DOHH2 (cell line): ENCODE data around the gene KRT15.

Experiments
- H3F3A ChIP-seq: fragments of 200-600 bp; sonication (generic), shearing (Covaris generic); 2 replicates; pipeline ENCODE4 v1.6.0; 2016; ENCODE audit warnings: antibody characterized with exemption, mild to moderate bottlenecking; ENCODE audit not compliant: control insufficient read depth, insufficient read depth
- H3K27ac ChIP-seq: fragments of 200-600 bp; sonication (generic); 2 replicates; pipeline ENCODE4 v1.5.1; 2014; ENCODE audit warnings: low read depth, mild to moderate bottlenecking, low read length, moderate library complexity
- H3K27me3 ChIP-seq: fragments of 200-600 bp; sonication (generic); 2 replicates; pipeline ENCODE4 v1.6.1; 2014; ENCODE audit warnings: mild to moderate bottlenecking, low read length, mixed read lengths; ENCODE audit not compliant: control insufficient read depth
- H3K36me3 ChIP-seq: fragments of 200-600 bp; sonication (generic); 2 replicates; pipeline ENCODE4 v1.6.1; 2014; ENCODE audit warnings: mild to moderate bottlenecking, low read length, moderate library complexity, mixed read lengths; ENCODE audit not compliant: control insufficient read depth
- H3K4me1 ChIP-seq: fragments of 200-600 bp; sonication (generic); 2 replicates; pipeline ENCODE4 v1.6.1; 2014; ENCODE audit warnings: mild to moderate bottlenecking, low read length, mixed read lengths; ENCODE audit not compliant: control insufficient read depth
- H3K4me2 ChIP-seq: fragments of 200-600 bp; sonication (generic); 2 replicates; pipeline ENCODE4 v1.6.0; 2014; ENCODE audit warnings: mild to moderate bottlenecking, low read length, moderate library complexity
- H3K4me3 ChIP-seq: fragments of 200-600 bp; sonication (generic); 2 replicates; pipeline ENCODE4 v1.5.1; 2014; ENCODE audit warnings: mild to moderate bottlenecking, low read length, mixed read lengths
- H3K79me2 ChIP-seq: fragments of 200-600 bp; sonication (generic); 2 replicates; pipeline ENCODE4 v1.6.1; 2014; ENCODE audit warnings: mild to moderate bottlenecking, low read length, mixed read lengths; ENCODE audit not compliant: control insufficient read depth
- H3K9me2 ChIP-seq: fragments of 200-600 bp; sonication (generic); replicated peaks from 2 replicates; pipeline ENCODE4 v1.6.1; 2014; ENCODE audit warnings: mild to moderate bottlenecking, low read length, mixed read lengths; ENCODE audit not compliant: control insufficient read depth
- H3K9me3 ChIP-seq: fragments of 200-600 bp; sonication (generic); 2 replicates; pipeline ENCODE4 v1.6.1; 2014; ENCODE audit warnings: antibody characterized with exemption, low read length, mixed read lengths; ENCODE audit not compliant: control insufficient read depth, insufficient read depth
- H4K20me1 ChIP-seq: fragments of 200-600 bp; sonication (generic); 2 replicates; pipeline ENCODE4 v1.6.0; 2014; ENCODE audit warnings: low read depth, mild to moderate bottlenecking, antibody characterized with exemption, low read length, moderate library complexity; ENCODE audit not compliant: control insufficient read depth, insufficient read depth
- CTCF ChIP-seq: fragments of 200-600 bp; sonication (generic); IDR thresholded peaks from one replicate; pipeline ENCODE4 v1.5.1; 2014; ENCODE audit warnings: antibody characterized with exemption, mild to moderate bottlenecking, low read depth, low read length; ENCODE audit not compliant: poor library complexity, severe bottlenecking
- EZH2phosphoT487 ChIP-seq: fragments of 200-600 bp; sonication (generic); IDR thresholded peaks from 2 replicates; pipeline ENCODE4 v1.6.1; 2017; ENCODE audit warnings: borderline replicate concordance, mild to moderate bottlenecking, antibody characterized with exemption, low read length, moderate library complexity, mixed read lengths

Gene KRT15

DNA sequence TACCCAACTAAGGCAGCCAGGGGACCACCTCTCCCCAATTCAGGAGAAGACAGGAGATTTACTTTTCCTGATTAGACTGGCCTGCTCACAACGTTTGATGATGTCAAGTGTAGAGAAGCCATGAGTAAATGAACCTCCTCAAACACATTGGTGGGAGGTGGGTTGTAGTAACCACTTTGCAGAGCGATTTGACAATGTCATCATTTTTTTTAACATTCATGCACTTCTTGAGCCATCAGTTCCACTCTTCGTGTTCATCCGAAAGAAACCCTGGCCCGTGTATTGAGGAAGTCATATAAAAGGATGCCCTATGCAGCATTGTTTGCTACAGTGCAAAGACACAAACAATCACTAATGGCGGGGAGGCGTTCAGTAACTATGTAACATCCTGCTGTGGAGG lies 14.9 kb upstream of the KRT15 start:
- TF ChIP-seq CTCF (no peak), EZH2phosphoT487 (no peak)
- no peaks in the 10 kb centered on the region for H3F3A ChIP-seq
- H3K27ac ChIP-seq: no peak overlapping the region
- no peaks in the 10 kb centered on the region for H3K9me2 ChIP-seq
- no peaks in the 10 kb centered on the region for H4K20me1 ChIP-seq
- H3K4me3 ChIP-seq: no peak overlapping the region
- H3K9me3 ChIP-seq: no peaks in the 10 kb centered on the region
- no peaks in the 10 kb centered on the region for H3K4me1 ChIP-seq
- H3K27me3 ChIP-seq: peaks cover 17% of the 10 kb centered on the region
- H3K36me3 ChIP-seq: no peaks in the 10 kb centered on the region
- no peak overlapping the region for H3K4me2 ChIP-seq
- no peaks in the 10 kb centered on the region for H3K79me2 ChIP-seq

- Histone ChIP-seq H3K9me2 (no peaks in the 10 kb centered on the region), H3K36me3 (no peaks in the 10 kb centered on the region), H3K27me3 (peaks cover 17% of the 10 kb centered on the region), H3K4me3 (no peak overlapping the region), H3K27ac (no peak overlapping the region), H4K20me1 (no peaks in the 10 kb centered on the region), H3F3A (no peaks in the 10 kb centered on the region), H3K4me2 (no peak overlapping the region), H3K4me1 (no peaks in the 10 kb centered on the region), H3K79me2 (no peaks in the 10 kb centered on the region), H3K9me3 (no peaks in the 10 kb centered on the region)
- TF ChIP-seq EZH2phosphoT487: no peak
- TF ChIP-seq CTCF: no peak
Measured at GRCh38 chr17:41532947-41533570, 14.4 kb upstream of the KRT15 start.

DNA sequence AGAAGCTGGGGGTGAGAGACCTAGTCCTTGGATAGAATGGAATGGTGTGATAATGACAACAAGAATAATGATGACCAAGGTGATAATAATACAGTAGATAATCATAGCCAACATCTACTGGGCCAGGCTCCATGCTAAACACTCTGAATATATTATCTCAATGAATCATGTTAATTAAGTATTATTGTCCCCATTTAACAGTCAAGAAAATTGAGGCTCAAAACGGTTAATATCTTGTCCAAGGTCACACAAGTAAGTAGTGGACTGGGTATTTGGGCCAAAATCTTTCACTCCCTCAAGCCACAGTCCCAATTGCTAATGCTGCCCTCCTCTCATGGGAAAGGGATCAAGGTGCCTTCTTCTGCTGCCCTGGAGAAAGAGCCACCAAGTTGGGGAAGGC lies 13.3 kb upstream of the KRT15 start:
- TF ChIP-seq CTCF: no peak
- no peak for TF ChIP-seq EZH2phosphoT487
- Histone ChIP-seq H3K9me2 (no peaks in the 10 kb centered on the region), H3K4me1 (no peaks in the 10 kb centered on the region), H4K20me1 (no peaks in the 10 kb centered on the region), H3K27me3 (peaks cover 17% of the 10 kb centered on the region), H3K4me2 (no peak overlapping the region), H3K9me3 (no peaks in the 10 kb centered on the region), H3K4me3 (no peak overlapping the region), H3K36me3 (no peaks in the 10 kb centered on the region), H3K27ac (no peak overlapping the region), H3F3A (no peaks in the 10 kb centered on the region), H3K79me2 (no peaks in the 10 kb centered on the region)
